NT2/D1 (cell line): ENCODE data around the gene FMN1.

Source experiments
- DNase-seq: peaks from one replicate; pipeline ENCODE4 v3.0.0-alpha.2; 2011; ENCODE audit warnings: low read depth, low spot score
- H3K27me3 ChIP-seq: 2 replicates; pipeline ENCODE4 v1.6.0; 2011; ENCODE audit warnings: mild to moderate bottlenecking; ENCODE audit not compliant: insufficient read length, insufficient read depth
- H3K36me3 ChIP-seq: 2 replicates; pipeline ENCODE4 v1.6.1; 2011; ENCODE audit warnings: mild to moderate bottlenecking, low read length, mixed read lengths; ENCODE audit not compliant: insufficient read depth, insufficient read length
- H3K4me1 ChIP-seq: 2 replicates; pipeline ENCODE4 v1.5.1; 2011; ENCODE audit not compliant: insufficient read depth, insufficient read length
- H3K4me3 ChIP-seq: 2 replicates; pipeline ENCODE4 v1.5.1; 2011; ENCODE audit warnings: low read depth; ENCODE audit not compliant: insufficient read length
- H3K9ac ChIP-seq: 2 replicates; pipeline ENCODE4 v1.6.0; 2011; ENCODE audit warnings: low read depth; ENCODE audit not compliant: insufficient read length
- H3K9me3 ChIP-seq: 2 replicates; pipeline ENCODE4 v1.5.1; 2011; ENCODE audit warnings: mild to moderate bottlenecking, low read length; ENCODE audit not compliant: insufficient read depth
- SUZ12 ChIP-seq: IDR thresholded peaks from 2 replicates; pipeline ENCODE4 v1.6.1; 2011; ENCODE audit not compliant: insufficient read length, insufficient read depth; ENCODE audit errors: extremely low read depth
- YY1 ChIP-seq: IDR thresholded peaks from 2 replicates; pipeline ENCODE4 v1.6.1; 2011; ENCODE audit not compliant: insufficient read length, insufficient read depth
- ZNF274 ChIP-seq: IDR thresholded peaks from 2 replicates; pipeline ENCODE4 v1.6.1; 2011; ENCODE audit warnings: mild to moderate bottlenecking, low read depth, low read length

Gene FMN1

GRCh38 chr15:32901995-32902394 lies 292.5 kb downstream of the FMN1 start:
- Histone ChIP-seq H3K9me3 (no peaks in the 10 kb centered on the region), H3K4me1 (peaks cover 2% of the 10 kb centered on the region), H3K27me3 (no peaks in the 10 kb centered on the region), H3K4me3 (no peak overlapping the region), H3K36me3 (no peaks in the 10 kb centered on the region), H3K9ac (no peak overlapping the region)
- no peak for DNase-seq
- TF ChIP-seq YY1: no peak
- no peak for TF ChIP-seq ZNF274
- TF ChIP-seq SUZ12: no peak

GRCh38 chr15:32901192-32901591 lies 293.3 kb downstream of the FMN1 start:
- no peak for DNase-seq
- H3K4me1 ChIP-seq: peaks cover 2% of the 10 kb centered on the region
- no peaks in the 10 kb centered on the region for H3K9me3 ChIP-seq
- TF ChIP-seq YY1: no peak
- TF ChIP-seq SUZ12: no peak
- no peak for TF ChIP-seq ZNF274
- H3K27me3 ChIP-seq: no peaks in the 10 kb centered on the region
- no peak overlapping the region for H3K9ac ChIP-seq
- H3K36me3 ChIP-seq: no peaks in the 10 kb centered on the region
- H3K4me3 ChIP-seq: no peak overlapping the region

GRCh38 chr15:32899126-32899596 lies 295.4 kb downstream of the FMN1 start:
- Histone ChIP-seq H3K4me3 (no peak overlapping the region), H3K27me3 (no peaks in the 10 kb centered on the region), H3K9ac (no peak overlapping the region), H3K36me3 (no peaks in the 10 kb centered on the region), H3K4me1 (peaks cover 2% of the 10 kb centered on the region), H3K9me3 (no peaks in the 10 kb centered on the region)
- TF ChIP-seq SUZ12: no peak
- no peak for TF ChIP-seq YY1
- TF ChIP-seq ZNF274: no peak
- peak; percentile 90 for DNase-seq

- peaks cover 2% of the 10 kb centered on the region for H3K4me1 ChIP-seq
- DNase-seq: no peak
- no peak overlapping the region for H3K4me3 ChIP-seq
- H3K27me3 ChIP-seq: no peaks in the 10 kb centered on the region
- no peaks in the 10 kb centered on the region for H3K9me3 ChIP-seq
- no peak overlapping the region for H3K9ac ChIP-seq
- TF ChIP-seq SUZ12: no peak
- no peak for TF ChIP-seq ZNF274
- TF ChIP-seq YY1: no peak
- H3K36me3 ChIP-seq: no peaks in the 10 kb centered on the region
These were observed 296.1 kb downstream of the FMN1 start for GRCh38 chr15:32898414-32898813.

GRCh38 chr15:32893421-32893820 lies 301.1 kb downstream of the FMN1 start:
- peaks cover 2% of the 10 kb centered on the region for H3K4me1 ChIP-seq
- H3K9me3 ChIP-seq: no peaks in the 10 kb centered on the region
- H3K27me3 ChIP-seq: no peaks in the 10 kb centered on the region
- no peak overlapping the region for H3K9ac ChIP-seq
- no peaks in the 10 kb centered on the region for H3K36me3 ChIP-seq
- DNase-seq: no peak
- no peak for TF ChIP-seq ZNF274
- TF ChIP-seq SUZ12: no peak
- no peak for TF ChIP-seq YY1
- no peak overlapping the region for H3K4me3 ChIP-seq

- Histone ChIP-seq H3K27me3 (no peaks in the 10 kb centered on the region), H3K9me3 (no peaks in the 10 kb centered on the region), H3K4me1 (no peaks in the 10 kb centered on the region), H3K9ac (no peak overlapping the region), H3K4me3 (no peak overlapping the region), H3K36me3 (no peaks in the 10 kb centered on the region)
- TF ChIP-seq YY1: no peak
- no peak for TF ChIP-seq ZNF274
- TF ChIP-seq SUZ12: no peak
- no peak for DNase-seq
These were observed 305.3 kb downstream of the FMN1 start for GRCh38 chr15:32889214-32889613.

- Histone ChIP-seq H3K9me3 (no peaks in the 10 kb centered on the region), H3K4me1 (no peaks in the 10 kb centered on the region), H3K36me3 (no peaks in the 10 kb centered on the region), H3K4me3 (no peak overlapping the region), H3K9ac (no peak overlapping the region), H3K27me3 (no peaks in the 10 kb centered on the region)
- no peak for TF ChIP-seq SUZ12
- TF ChIP-seq ZNF274: no peak
- TF ChIP-seq YY1: no peak
- no peak for DNase-seq
These were observed 306.2 kb downstream of the FMN1 start for GRCh38 chr15:32888221-32888761.
